H9 (cell line): ENCODE results near the gene BBOX1. TPM values are rescaled to one million over a fixed set of nuclear protein-coding genes. Genes with fewer than 3 reads are reported as not detected.

Experiments
- DNase-seq: peaks from one replicate; pipeline ENCODE4 v3.0.0-alpha.2; 2017
- H2AFZ ChIP-seq: one replicate; pipeline ENCODE4 v1.6.1; 2013; ENCODE audit warnings: mild to moderate bottlenecking, low read length, control low read depth, moderate library complexity
- H2AK5ac ChIP-seq: 2 replicates; pipeline ENCODE4 v1.6.1; 2013; ENCODE audit warnings: low read length, control low read depth, mixed read lengths; ENCODE audit not compliant: insufficient read length
- H2BK120ac ChIP-seq: one replicate; pipeline ENCODE4 v1.6.1; 2013; ENCODE audit warnings: low read depth, mild to moderate bottlenecking, low read length, control low read depth, inconsistent platforms; ENCODE audit not compliant: poor library complexity, severe bottlenecking
- H2BK12ac ChIP-seq: 2 replicates; pipeline ENCODE4 v1.6.1; 2013; ENCODE audit warnings: low read length, control low read depth, mixed read lengths, low read depth; ENCODE audit not compliant: insufficient read length
- H2BK15ac ChIP-seq: 2 replicates; pipeline ENCODE4 v1.6.1; 2013; ENCODE audit warnings: low read depth, low read length, control low read depth
- H2BK20ac ChIP-seq: one replicate; pipeline ENCODE4 v1.6.1; 2013; ENCODE audit warnings: low read depth, mild to moderate bottlenecking, low read length, control low read depth, inconsistent platforms; ENCODE audit not compliant: poor library complexity, severe bottlenecking
- H2BK5ac ChIP-seq: 2 replicates; pipeline ENCODE4 v1.6.1; 2013; ENCODE audit warnings: low read length, control low read depth, mixed read lengths; ENCODE audit not compliant: insufficient read length
- H3K14ac ChIP-seq: 2 replicates; pipeline ENCODE4 v1.6.1; 2013; ENCODE audit warnings: low read length, control low read depth; ENCODE audit not compliant: insufficient read depth
- H3K18ac ChIP-seq: 2 replicates; pipeline ENCODE4 v1.6.1; 2013; ENCODE audit warnings: low read depth, mild to moderate bottlenecking, mixed read lengths, low read length, control low read depth; ENCODE audit not compliant: insufficient read length
- H3K23ac ChIP-seq: 2 replicates; pipeline ENCODE4 v1.6.1; 2013; ENCODE audit warnings: low read length, control low read depth, mixed read lengths, low read depth; ENCODE audit not compliant: insufficient read length
- H3K23me2 ChIP-seq: 2 replicates; pipeline ENCODE4 v1.6.1; 2013; ENCODE audit warnings: low read depth, mild to moderate bottlenecking, mixed read lengths, low read length, control low read depth; ENCODE audit not compliant: insufficient read length, poor library complexity, severe bottlenecking
- H3K27ac ChIP-seq: 2 replicates; pipeline ENCODE4 v1.5.1; 2013; ENCODE audit warnings: low read length, control low read depth, mixed read lengths, low read depth; ENCODE audit not compliant: insufficient read length
- H3K27me3 ChIP-seq: 2 replicates; pipeline ENCODE4 v1.6.1; 2013; ENCODE audit warnings: low read length, control low read depth, inconsistent platforms; ENCODE audit not compliant: insufficient read depth
- H3K4ac ChIP-seq: 2 replicates; pipeline ENCODE4 v1.6.1; 2013; ENCODE audit warnings: low read depth, mild to moderate bottlenecking, control low read depth, inconsistent platforms, low read length, moderate library complexity
- H3K4me1 ChIP-seq: 2 replicates; pipeline ENCODE4 v1.6.1; 2013; ENCODE audit warnings: low read length, control low read depth, inconsistent platforms; ENCODE audit not compliant: insufficient read depth
- H3K4me2 ChIP-seq: 2 replicates; pipeline ENCODE4 v1.6.1; 2013; ENCODE audit warnings: low read length, control low read depth, mixed read lengths; ENCODE audit not compliant: insufficient read length, insufficient read depth
- H3K56ac ChIP-seq: 2 replicates; pipeline ENCODE4 v1.6.1; 2013; ENCODE audit warnings: low read depth, mild to moderate bottlenecking, mixed read lengths, low read length, control low read depth; ENCODE audit not compliant: insufficient read length
- H3K79me1 ChIP-seq: 2 replicates; pipeline ENCODE4 v1.6.1; 2013; ENCODE audit warnings: low read depth, mild to moderate bottlenecking, moderate library complexity, low read length, control low read depth, inconsistent platforms; ENCODE audit not compliant: insufficient read depth, poor library complexity, severe bottlenecking
- H3K79me2 ChIP-seq: 2 replicates; pipeline ENCODE4 v1.6.1; 2013; ENCODE audit warnings: low read length, control low read depth, inconsistent platforms; ENCODE audit not compliant: insufficient read depth
- H3K9ac ChIP-seq: 2 replicates; pipeline ENCODE4 v1.6.1; 2013; ENCODE audit warnings: low read length, control low read depth, mixed read lengths; ENCODE audit not compliant: insufficient read length; ENCODE audit errors: extremely low read depth
- H3K9me3 ChIP-seq: one replicate; pipeline ENCODE4 v1.6.1; 2013; ENCODE audit warnings: low read depth, low read length, inconsistent platforms; ENCODE audit not compliant: control insufficient read depth
- H3T11ph ChIP-seq: one replicate; pipeline ENCODE4 v1.6.1; 2013; ENCODE audit warnings: mild to moderate bottlenecking, low read length, control low read depth, inconsistent platforms
- H4K20me1 ChIP-seq: one replicate; pipeline ENCODE4 v1.6.1; 2013; ENCODE audit not compliant: control insufficient read depth, insufficient read length, insufficient read depth
- H4K5ac ChIP-seq: 2 replicates; pipeline ENCODE4 v1.6.1; 2013; ENCODE audit warnings: low read depth, mild to moderate bottlenecking, mixed read lengths, low read length, control low read depth; ENCODE audit not compliant: insufficient read length
- H4K8ac ChIP-seq: replicated peaks from 2 replicates; pipeline ENCODE4 v1.6.1; 2013; ENCODE audit warnings: low read length, control low read depth, mixed read lengths, low read depth; ENCODE audit not compliant: insufficient read length
- H4K91ac ChIP-seq: 2 replicates; pipeline ENCODE4 v1.6.1; 2013; ENCODE audit warnings: low read depth, mild to moderate bottlenecking, moderate library complexity, mixed read lengths, low read length, control low read depth; ENCODE audit not compliant: insufficient read length
- H3K27ac Mint-ChIP-seq, 3 experiments: 2 replicates in 2 of 3; 3 replicates in 1 of 3; pipeline ENCODE4 v1.8.0; 2020 to 2021; ENCODE audit warnings: mixed read lengths in 3 of 3, mild to moderate bottlenecking in 1 of 3, moderate library complexity in 1 of 3
- H3K27me3 Mint-ChIP-seq: 2 replicates; pipeline ENCODE4 v1.8.0; 2021; ENCODE audit warnings: low read depth, mild to moderate bottlenecking, moderate library complexity, mixed read lengths
- H3K36me3 Mint-ChIP-seq, 3 experiments: 2 replicates in 2 of 3; 3 replicates in 1 of 3; pipeline ENCODE4 v1.8.0; 2020 to 2021; ENCODE audit warnings: low read depth in 3 of 3, mixed read lengths in 3 of 3; ENCODE audit not compliant: insufficient read depth in 1 of 3
- H3K4me1 Mint-ChIP-seq, 2 experiments: 2 replicates each; pipeline ENCODE4 v1.8.0; 2020; ENCODE audit warnings: mixed read lengths in 2 of 2
- H3K4me3 Mint-ChIP-seq, 2 experiments: 2 replicates in 1 of 2; 3 replicates in 1 of 2; pipeline ENCODE4 v1.8.0; 2020 to 2021; ENCODE audit warnings: mild to moderate bottlenecking in 2 of 2, mixed read lengths in 2 of 2, moderate library complexity in 1 of 2
- H3K9me3 Mint-ChIP-seq, 2 experiments: 2 replicates in 1 of 2; 3 replicates in 1 of 2; pipeline ENCODE4 v1.8.0; 2020; ENCODE audit warnings: mild to moderate bottlenecking in 2 of 2, mixed read lengths in 2 of 2, moderate library complexity in 1 of 2
- WGBS: extraction: QIAGEN DNeasy Blood & Tissue Kit; methylation state at CpG from one replicate; pipeline ENCODE4 v1.1.7; 2013; ENCODE audit warnings: missing lambda C conversion rate, low lambda C conversion rate, mixed read lengths; ENCODE audit not compliant: insufficient read length; ENCODE audit errors: extremely low coverage; 5-methylcytosine and 5-hydroxymethylcytosine counted together
- total RNA-seq: library from RNA; stranded (reverse); gene quantifications from 2 replicates; pipeline ENCODE4 v1.2.1, GENCODE V29; 2021
- TF ChIP-seq, protein P1 (sequence below): fragments of 200-600 bp; sonication (generic); conservative IDR thresholded peaks from 3 replicates; pipeline ENCODE4 v1.8.0; 2021; ENCODE audit warnings: antibody characterized with exemption, mild to moderate bottlenecking

Gene BBOX1
- total RNA-seq, 1 experiment from 2014 or later: not detected

DNA sequence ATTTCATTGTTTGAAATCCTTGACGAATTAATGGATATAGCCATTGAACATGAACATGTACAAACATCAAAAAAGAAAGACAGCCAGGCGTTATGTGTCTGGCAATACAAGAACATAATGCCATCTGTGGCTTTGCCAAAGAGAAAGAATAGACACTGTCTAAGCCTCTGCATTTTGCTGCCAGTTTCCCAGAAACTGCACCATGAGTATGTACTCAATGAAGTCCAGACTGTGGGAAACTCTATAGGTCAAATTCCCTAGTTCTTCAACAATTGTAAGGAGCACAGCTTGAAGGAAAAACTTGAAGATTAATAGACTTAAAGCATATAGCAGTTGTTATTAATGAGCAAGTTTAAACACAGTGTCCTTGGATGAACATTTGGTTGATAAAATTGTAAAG lies 71.3 kb downstream of the BBOX1 start:
- Mint-ChIP-seq H3K27ac (no peak overlapping the region), H3K27me3 (no peaks in the 10 kb centered on the region), H3K36me3 (no peaks in the 10 kb centered on the region), H3K9me3 (no peaks in the 10 kb centered on the region), H3K4me3 (no peak overlapping the region), H3K4me1 (no peaks in the 10 kb centered on the region)
- Histone ChIP-seq H3K9ac (no peak overlapping the region), H3K27me3 (no peaks in the 10 kb centered on the region), H4K8ac (no peak overlapping the region), H3K4me2 (no peak overlapping the region), H3K56ac (no peak overlapping the region), H4K91ac (no peak overlapping the region), H3K9me3 (no peaks in the 10 kb centered on the region), H4K20me1 (no peaks in the 10 kb centered on the region), H3K27ac (no peak overlapping the region), H3K23me2 (no peaks in the 10 kb centered on the region), H3K79me1 (no peaks in the 10 kb centered on the region), H3K4me1 (no peaks in the 10 kb centered on the region), H2BK20ac (no peak overlapping the region), H4K5ac (no peak overlapping the region), H3T11ph (no peak overlapping the region), H3K4ac (no peak overlapping the region), H2BK15ac (no peak overlapping the region), H3K18ac (no peak overlapping the region), H2BK5ac (no peak overlapping the region), H3K14ac (no peak overlapping the region), H3K23ac (no peak overlapping the region), H3K79me2 (no peaks in the 10 kb centered on the region), H2AK5ac (no peak overlapping the region), H2BK12ac (no peak overlapping the region), H2BK120ac (no peak overlapping the region), H2AFZ (no peak overlapping the region)
- TF ChIP-seq, protein P1, sequence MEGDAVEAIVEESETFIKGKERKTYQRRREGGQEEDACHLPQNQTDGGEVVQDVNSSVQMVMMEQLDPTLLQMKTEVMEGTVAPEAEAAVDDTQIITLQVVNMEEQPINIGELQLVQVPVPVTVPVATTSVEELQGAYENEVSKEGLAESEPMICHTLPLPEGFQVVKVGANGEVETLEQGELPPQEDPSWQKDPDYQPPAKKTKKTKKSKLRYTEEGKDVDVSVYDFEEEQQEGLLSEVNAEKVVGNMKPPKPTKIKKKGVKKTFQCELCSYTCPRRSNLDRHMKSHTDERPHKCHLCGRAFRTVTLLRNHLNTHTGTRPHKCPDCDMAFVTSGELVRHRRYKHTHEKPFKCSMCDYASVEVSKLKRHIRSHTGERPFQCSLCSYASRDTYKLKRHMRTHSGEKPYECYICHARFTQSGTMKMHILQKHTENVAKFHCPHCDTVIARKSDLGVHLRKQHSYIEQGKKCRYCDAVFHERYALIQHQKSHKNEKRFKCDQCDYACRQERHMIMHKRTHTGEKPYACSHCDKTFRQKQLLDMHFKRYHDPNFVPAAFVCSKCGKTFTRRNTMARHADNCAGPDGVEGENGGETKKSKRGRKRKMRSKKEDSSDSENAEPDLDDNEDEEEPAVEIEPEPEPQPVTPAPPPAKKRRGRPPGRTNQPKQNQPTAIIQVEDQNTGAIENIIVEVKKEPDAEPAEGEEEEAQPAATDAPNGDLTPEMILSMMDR: no peak
- no CpG with 5 or more reads among the region's 2 CpGs for WGBS
- no peak for DNase-seq
